Measurements from ENCODE around the gene ABI3. TPM values are rescaled to one million over a fixed set of nuclear protein-coding genes. Genes with fewer than 3 reads are reported as not detected.

Gene ABI3
- total RNA-seq, 1 experiment from 2014 or later = not detected

DNA sequence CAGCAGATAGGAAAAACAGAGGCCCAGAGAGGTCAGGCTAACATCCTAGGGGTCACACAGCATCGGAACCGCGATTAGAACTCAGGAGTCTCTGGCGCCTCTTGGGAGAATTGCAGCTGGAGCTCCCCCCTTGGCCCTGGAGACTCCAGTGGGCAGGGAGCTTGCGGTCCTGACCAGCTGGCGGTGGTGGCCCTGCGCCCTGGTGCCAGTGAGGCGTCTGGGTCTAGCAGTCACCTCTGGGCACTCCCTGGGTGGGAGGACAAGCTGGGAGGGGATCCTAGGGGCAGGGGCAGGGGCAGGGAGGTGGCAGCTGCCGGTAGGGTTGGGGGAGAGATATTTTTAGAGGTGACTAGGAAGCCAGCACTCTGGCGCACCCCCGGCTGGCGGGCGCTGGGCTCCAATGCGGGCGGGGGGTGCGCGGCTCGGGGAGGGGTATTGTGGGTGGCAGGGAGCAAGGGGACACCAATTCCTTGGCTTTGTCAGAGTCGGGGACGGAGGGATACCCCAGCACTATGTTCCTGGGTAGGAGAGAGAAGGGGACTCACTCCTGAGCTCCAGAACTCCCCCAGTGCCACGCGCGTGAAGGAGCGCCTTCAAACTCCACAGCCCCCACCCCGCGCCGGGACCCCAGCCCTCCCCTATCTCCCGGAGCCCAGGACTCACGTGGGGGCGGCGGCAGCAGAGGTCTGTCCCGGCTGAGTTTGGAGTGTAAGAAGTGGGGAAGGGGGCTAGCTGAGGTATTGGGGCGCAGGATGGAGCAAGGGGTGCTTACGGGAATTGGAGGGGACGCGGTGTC is 19.5 kb downstream of the ABI3 start:
- Mint-ChIP-seq H3K9me3 (ENCODE audit: unreplicated experiment) (no peaks in the 10 kb centered on the region), H3K36me3 (ENCODE audit: insufficient read depth, unreplicated experiment) (no peaks in the 10 kb centered on the region), H3K27ac (ENCODE audit: low read depth, unreplicated experiment) (no peak overlapping the region), H3K4me1 (ENCODE audit: insufficient read depth, unreplicated experiment) (no peaks in the 10 kb centered on the region), H3K4me3 (ENCODE audit: unreplicated experiment) (peak overlapping the region; percentile 59), H3K27me3 (ENCODE audit: insufficient read depth, unreplicated experiment) (peaks cover 13% of the 10 kb centered on the region)
- no peak for DNase-seq (ENCODE audit: unreplicated experiment)
- ChIA-PET POLR2A (interaction anchor here (0.6 to 0.8 kb wide), 2 partner anchors 285 to 287 kb away, joined by 3 read pairs; partner anchors contain the start of gene SNF8), CTCF (interaction anchor here (0.6 kb wide), 1 partner anchor 170 kb away, joined by 3 read pairs; no protein-coding TSS in a partner anchor)
- intact Hi-C loops (cut with micrococcal nuclease) = no loop called here
- no peak for TF ChIP-seq CTCF (IDR thresholded peaks at IDR 0.05; ENCODE audit: unreplicated experiment)
- BruUV-seq (replicated peaks) = no TSS peak

DNA sequence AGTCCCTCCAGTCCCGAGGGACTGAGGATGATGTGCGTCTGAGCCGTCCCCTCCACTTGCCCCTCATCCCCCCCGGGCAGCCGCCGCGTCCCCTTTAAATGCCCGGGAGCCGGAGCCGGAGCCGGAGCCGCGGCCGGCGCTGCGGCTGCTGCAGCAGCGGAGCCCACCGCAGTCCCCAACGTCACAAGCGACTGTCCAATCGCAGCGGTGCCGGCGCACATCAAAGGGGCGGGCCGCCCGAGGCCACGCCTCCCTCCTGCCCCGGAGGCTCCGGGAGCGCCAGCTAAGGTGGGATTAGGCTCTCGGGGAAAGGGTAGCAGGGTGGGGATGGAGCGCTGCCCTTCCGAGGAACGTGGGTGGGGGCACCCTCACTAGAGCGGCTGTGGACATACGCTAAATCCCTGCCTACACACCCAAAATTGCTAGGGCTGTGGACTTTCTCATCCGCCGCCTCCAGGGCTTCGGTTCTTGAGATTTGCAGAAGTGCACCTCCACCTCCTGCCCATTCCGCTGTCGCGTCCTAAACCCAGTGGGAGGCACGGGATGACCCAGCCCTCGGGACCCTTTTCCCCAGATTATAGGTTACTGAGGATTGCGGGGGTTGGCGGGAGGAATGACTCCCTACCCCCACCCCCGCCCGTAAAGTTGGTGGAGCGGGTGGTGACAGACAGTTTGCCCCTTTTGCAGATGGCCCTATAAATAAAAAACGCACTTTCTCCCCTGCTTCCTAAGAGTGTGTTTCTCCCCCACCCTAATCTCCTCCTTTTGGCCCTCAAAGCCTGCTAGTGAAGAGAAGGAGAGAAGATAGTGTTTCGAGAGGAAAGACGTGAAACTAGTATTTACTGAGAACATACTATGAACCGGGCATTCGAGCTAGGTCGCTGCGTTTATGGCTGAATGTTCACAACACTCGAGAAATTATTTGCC is 20.4 kb downstream of the ABI3 start, which contains the start of gene PHOSPHO1:
Gene PHOSPHO1, minus strand, starts transcription at position 152 of the 927 bp plus-strand sequence. CDS start 4,096 bp downstream, outside the sequence.
- Mint-ChIP-seq H3K36me3 (ENCODE audit: insufficient read depth, unreplicated experiment) (no peaks in the 10 kb centered on the region), H3K9me3 (ENCODE audit: unreplicated experiment) (no peaks in the 10 kb centered on the region), H3K27me3 (ENCODE audit: insufficient read depth, unreplicated experiment) (peaks cover 13% of the 10 kb centered on the region), H3K4me1 (ENCODE audit: insufficient read depth, unreplicated experiment) (no peaks in the 10 kb centered on the region), H3K4me3 (ENCODE audit: unreplicated experiment) (peak within 1 kb of the TSS; percentile 59), H3K27ac (ENCODE audit: low read depth, unreplicated experiment) (no peak within 1 kb of the TSS)
- intact Hi-C loops (cut with micrococcal nuclease) = no loop called here
- TF ChIP-seq CTCF (IDR thresholded peaks at IDR 0.05; ENCODE audit: unreplicated experiment) = no peak
- ChIA-PET CTCF (no interaction called here), POLR2A (interaction anchor here (0.6 kb wide), 1 partner anchor 288 kb away, joined by 3 read pairs; no protein-coding TSS in a partner anchor)
- peak; percentile 54 for DNase-seq (ENCODE audit: unreplicated experiment)
- BruUV-seq (replicated peaks) = no TSS peak

DNA sequence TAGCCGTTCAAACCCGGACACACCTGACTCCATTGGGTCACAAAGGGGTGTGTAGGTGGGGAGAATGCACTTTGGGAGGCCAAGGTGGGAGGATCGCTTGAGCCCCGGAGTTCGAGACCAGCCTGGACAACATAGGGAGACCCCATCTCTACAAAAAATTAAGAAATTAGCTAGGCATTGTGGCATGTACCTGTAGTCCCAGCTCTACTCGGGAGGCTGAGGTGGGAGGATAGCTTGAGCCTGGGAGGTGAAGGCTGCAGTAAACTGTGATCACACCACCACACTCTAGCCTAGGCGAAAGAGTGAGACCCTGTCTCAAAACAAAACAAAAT is 21.0 kb downstream of the ABI3 start:
- no TSS peak for BruUV-seq (replicated peaks)
- H3K36me3 Mint-ChIP-seq (ENCODE audit: insufficient read depth, unreplicated experiment) = no peaks in the 10 kb centered on the region
- TF ChIP-seq CTCF (IDR thresholded peaks at IDR 0.05; ENCODE audit: unreplicated experiment) = no peak
- POLR2A ChIA-PET = no interaction called here
- no peaks in the 10 kb centered on the region for H3K4me1 Mint-ChIP-seq (ENCODE audit: insufficient read depth, unreplicated experiment)
- H3K4me3 Mint-ChIP-seq (ENCODE audit: unreplicated experiment) = no peak overlapping the region
- DNase-seq (ENCODE audit: unreplicated experiment) = no peak
- no peaks in the 10 kb centered on the region for H3K9me3 Mint-ChIP-seq (ENCODE audit: unreplicated experiment)
- no peak overlapping the region for H3K27ac Mint-ChIP-seq (ENCODE audit: low read depth, unreplicated experiment)
- peaks cover 13% of the 10 kb centered on the region for H3K27me3 Mint-ChIP-seq (ENCODE audit: insufficient read depth, unreplicated experiment)
- intact Hi-C loops (cut with micrococcal nuclease) = no loop called here
- CTCF ChIA-PET = no interaction called here

DNA sequence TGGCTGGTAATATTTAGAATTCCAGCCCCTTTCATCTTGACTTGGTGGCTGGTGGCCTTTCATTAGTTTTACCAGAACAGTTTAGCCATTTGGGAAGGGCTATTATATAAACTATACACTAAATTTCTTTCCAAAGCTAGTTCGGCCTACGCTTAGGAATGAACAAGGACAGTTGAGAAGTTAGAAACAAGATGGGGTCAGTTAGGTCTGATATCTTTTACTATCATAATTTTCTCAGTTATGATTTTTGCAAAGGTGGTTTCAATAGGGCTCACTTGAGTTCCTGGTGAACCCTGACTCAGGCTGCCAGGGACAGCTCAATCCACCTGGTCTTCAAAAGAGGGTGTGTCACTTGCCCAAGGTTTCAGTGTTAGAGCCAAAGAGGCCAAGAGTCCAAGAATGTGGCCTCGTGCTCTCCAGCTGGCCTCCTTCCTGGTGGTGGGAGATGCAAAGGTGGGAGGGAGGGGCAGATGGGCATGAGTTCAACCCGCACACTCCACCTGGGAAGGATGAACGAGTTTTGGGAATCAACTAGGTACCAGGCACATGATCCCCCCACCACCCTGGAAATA is 24.1 kb downstream of the ABI3 start:
- Mint-ChIP-seq H3K4me3 (ENCODE audit: unreplicated experiment) (no peak overlapping the region), H3K9me3 (ENCODE audit: unreplicated experiment) (no peaks in the 10 kb centered on the region), H3K27ac (ENCODE audit: low read depth, unreplicated experiment) (no peak overlapping the region), H3K36me3 (ENCODE audit: insufficient read depth, unreplicated experiment) (no peaks in the 10 kb centered on the region), H3K27me3 (ENCODE audit: insufficient read depth, unreplicated experiment) (peaks cover 4% of the 10 kb centered on the region), H3K4me1 (ENCODE audit: insufficient read depth, unreplicated experiment) (no peaks in the 10 kb centered on the region)
- no peak for DNase-seq (ENCODE audit: unreplicated experiment)
- ChIA-PET POLR2A (no interaction called here), CTCF (interaction anchor here (0.5 to 1.2 kb wide), 2 partner anchors 13 to 274 kb away, joined by 3 read pairs; no protein-coding TSS in a partner anchor)
- no TSS peak for BruUV-seq (replicated peaks)
- TF ChIP-seq CTCF (IDR thresholded peaks at IDR 0.05; ENCODE audit: unreplicated experiment) = no peak
- intact Hi-C loops (cut with micrococcal nuclease) = no loop called here

Data from MCF 10A (cell line).